ENCODE results near the gene ATP6AP1. TPM values are rescaled to one million over a fixed set of nuclear protein-coding genes. Genes with fewer than 3 reads are reported as not detected.

The ATP6AP1 gene
- polyA plus RNA-seq, 1 experiment = 65.0 TPM

DNA sequence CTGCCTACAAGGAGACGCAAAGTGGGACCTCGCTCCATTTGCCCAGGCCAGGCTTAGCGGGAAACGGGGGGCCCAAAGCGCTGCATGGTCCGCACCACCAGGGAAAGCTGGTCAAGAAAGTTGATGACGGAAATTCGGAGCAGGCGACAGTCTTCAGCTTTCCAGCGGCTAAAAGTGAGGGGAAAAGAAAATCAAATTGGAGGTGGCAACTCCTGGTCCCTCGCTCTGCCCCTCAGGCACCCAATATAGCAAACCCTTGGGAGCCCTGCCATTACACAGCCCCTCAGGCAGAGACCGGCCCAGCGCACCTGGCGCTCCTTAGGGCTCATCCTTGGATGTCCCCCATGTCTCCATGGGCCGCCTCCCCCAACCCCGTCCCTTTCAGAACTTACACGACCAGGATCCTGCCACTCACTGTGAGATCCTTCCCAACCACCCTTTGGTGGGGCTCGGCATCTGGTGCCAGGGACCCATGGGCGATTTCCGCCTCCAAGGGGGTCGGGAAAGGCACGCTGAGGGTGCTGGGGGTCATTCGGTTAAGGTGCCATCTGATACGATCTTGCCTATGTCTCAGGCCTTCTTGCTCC is 49.5 kb downstream of the ATP6AP1 start:
- Histone ChIP-seq H3K9me3 (ENCODE audit: control insufficient read depth, insufficient read depth, low read length) (peaks cover 6% of the 10 kb centered on the region; the same call in 1 of the 2 replicates), H3K27me3 (ENCODE audit: control insufficient read depth, insufficient read depth, low read length) (no peaks in the 10 kb centered on the region), H3K27ac (ENCODE audit: low read depth, low read length) (no peak overlapping the region), H3K4me3 (ENCODE audit: low read depth, low read length) (peak overlapping the region; percentile 61)
- no peak for DNase-seq (ENCODE audit: low read depth, low spot score)
- POLR2A ChIA-PET = interaction anchor here (0.5 to 2.1 kb wide), 3 partner anchors 12 to 61 kb away, joined by 3 to 11 read pairs (median 5); partner anchors contain the start of genes FAM3A and SLC10A3
- CTCF ChIA-PET = no interaction called here
- TF ChIP-seq CTCF (IDR thresholded peaks at IDR 0.05; ENCODE audit: low read depth, low read length) = no peak

DNA sequence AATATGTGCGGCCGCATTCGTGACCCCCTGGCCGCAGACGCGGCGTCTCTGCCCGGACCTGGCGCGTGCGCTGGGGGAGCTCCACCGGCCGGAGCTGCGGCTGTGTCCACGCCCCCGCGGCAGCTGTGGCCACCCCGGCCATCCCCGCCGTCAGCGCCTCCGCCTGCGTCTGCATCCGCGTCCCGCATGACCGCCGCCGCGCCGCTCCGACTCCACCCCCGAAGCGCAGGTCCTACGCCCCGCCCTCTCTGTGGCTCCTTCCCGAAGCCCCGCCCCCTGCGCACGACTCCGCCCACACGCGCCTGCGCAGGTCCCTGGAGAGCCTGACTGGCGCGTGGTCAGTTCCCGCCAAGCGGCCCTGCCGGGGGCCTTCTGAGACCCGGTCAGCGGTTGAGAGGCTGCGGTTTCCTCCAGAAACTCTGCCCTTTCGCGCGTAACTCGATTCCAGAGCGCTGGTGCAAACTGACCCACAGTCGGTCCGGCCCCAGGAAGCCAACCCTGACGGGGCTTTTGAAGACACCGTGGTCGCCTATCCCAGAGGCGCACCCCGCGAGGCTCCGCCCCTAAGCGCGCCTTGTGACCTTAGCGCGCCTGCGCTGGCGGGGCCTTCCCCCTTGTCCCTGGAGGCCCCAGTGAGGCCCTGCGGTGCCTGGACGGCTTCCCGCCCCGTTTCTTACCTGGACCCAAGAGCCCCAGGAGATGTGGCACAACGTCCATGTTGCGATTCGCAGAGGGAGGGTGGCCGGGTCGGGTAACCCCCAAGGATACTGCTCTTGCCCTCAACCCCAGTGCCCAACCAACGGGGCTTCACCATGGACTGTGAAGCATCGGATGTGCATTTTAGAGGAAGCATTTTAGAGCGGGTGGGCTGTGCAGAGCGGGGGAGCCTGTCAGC is 50.5 kb downstream of the ATP6AP1 start, which contains the start of gene LAGE3:
Gene LAGE3 (minus strand): TSS at position 554 of the 895 bp plus-strand sequence. CDS start 366 bp downstream, at position 188.
- peak; percentile 69 for DNase-seq (ENCODE audit: low read depth, low spot score)
- Histone ChIP-seq H3K27me3 (ENCODE audit: control insufficient read depth, insufficient read depth, low read length) (no peaks in the 10 kb centered on the region), H3K9me3 (ENCODE audit: control insufficient read depth, insufficient read depth, low read length) (peaks cover 6% of the 10 kb centered on the region; the same call in 1 of the 2 replicates), H3K27ac (ENCODE audit: low read depth, low read length) (no peak within 1 kb of the TSS), H3K4me3 (ENCODE audit: low read depth, low read length) (peak within 1 kb of the TSS; percentile 61)
- ChIA-PET POLR2A (interaction anchor here (0.5 to 2.1 kb wide), 4 partner anchors 11 to 62 kb away, joined by 3 to 11 read pairs (median 4); partner anchors contain the start of genes FAM3A and SLC10A3), CTCF (no interaction called here)
- TF ChIP-seq CTCF (IDR thresholded peaks at IDR 0.05; ENCODE audit: low read depth, low read length) = no peak

- no peak for DNase-seq (ENCODE audit: low read depth, low spot score)
- Histone ChIP-seq H3K27ac (ENCODE audit: low read depth, low read length) (no peak overlapping the region), H3K27me3 (ENCODE audit: control insufficient read depth, insufficient read depth, low read length) (no peaks in the 10 kb centered on the region), H3K9me3 (ENCODE audit: control insufficient read depth, insufficient read depth, low read length) (peaks cover 6% of the 10 kb centered on the region; the same call in 1 of the 2 replicates), H3K4me3 (ENCODE audit: low read depth, low read length) (no peak overlapping the region)
- ChIA-PET CTCF (no interaction called here), POLR2A (interaction anchor here (0.5 to 1.5 kb wide), 2 partner anchors 9 to 57 kb away, joined by 4 to 5 read pairs; partner anchors contain the start of gene SLC10A3)
- no peak for TF ChIP-seq CTCF (IDR thresholded peaks at IDR 0.05; ENCODE audit: low read depth, low read length)
Measured at GRCh38 chrX:154481195-154481594, 52.7 kb downstream of the ATP6AP1 start.

GRCh38 chrX:154481911-154482601 is 53.6 kb downstream of the ATP6AP1 start:
- Histone ChIP-seq H3K27ac (ENCODE audit: low read depth, low read length) (no peak overlapping the region), H3K27me3 (ENCODE audit: control insufficient read depth, insufficient read depth, low read length) (no peaks in the 10 kb centered on the region), H3K4me3 (ENCODE audit: low read depth, low read length) (no peak overlapping the region), H3K9me3 (ENCODE audit: control insufficient read depth, insufficient read depth, low read length) (peaks cover 6% of the 10 kb centered on the region; the same call in 1 of the 2 replicates)
- ChIA-PET POLR2A (interaction anchor here (1.5 kb wide), 1 partner anchor 9 kb away, joined by 4 read pairs; the partner anchor contains the start of gene SLC10A3), CTCF (no interaction called here)
- no peak for DNase-seq (ENCODE audit: low read depth, low spot score)
- TF ChIP-seq CTCF (IDR thresholded peaks at IDR 0.05; ENCODE audit: low read depth, low read length) = no peak

Measured in AG04450 (cell line).